CD4-positive, CD25-positive, alpha-beta regulatory T cell (primary cell): ENCODE data around the gene CAPN15. TPM values are rescaled to one million over a fixed set of nuclear protein-coding genes. Genes with fewer than 3 reads are reported as not detected.

Source experiments
- polyA plus RNA-seq, 4 donors: library from polyadenylated mRNA; unstranded; fragments of 300-500 nt; fragmentation: Illumina TruSeq; gene quantifications; one replicate each; pipeline ENCODE4 v1.2.3, GENCODE V29; 2021
- total RNA-seq: library from RNA; stranded (reverse); gene quantifications from one replicate; pipeline ENCODE4 v1.2.3, GENCODE V29; 2022

Gene CAPN15
- total and polyA plus RNA-seq, 5 donors from 2014 or later: 3.0 to 82.6 (median 5.8) TPM

Other genes starting within 250 kb of the CAPN15 start
- not detected for gene ARHGDIG, start 247.1 kb upstream of the CAPN15 start, total RNA-seq
- gene ARHGDIG, start 247.1 kb upstream of the CAPN15 start, polyA plus RNA-seq: not detected
- gene PDIA2, start 244.5 kb upstream of the CAPN15 start, total RNA-seq: not detected
- not detected for gene PDIA2, start 244.5 kb upstream of the CAPN15 start, polyA plus RNA-seq
- gene AXIN1, start 175.0 kb upstream of the CAPN15 start, total RNA-seq: 45.2 TPM
- gene AXIN1, start 175.0 kb upstream of the CAPN15 start, polyA plus RNA-seq: 1 to 10 TPM; 1.1 to 2.9 (median 1.4) TPM
- gene MRPL28, start 157.2 kb upstream of the CAPN15 start, total RNA-seq: 37.8 TPM
- 100 to 1,000 TPM in 1 of 4 donors, 10 to 100 TPM in 3; 63.0 to 109 (median 85.2) TPM for gene MRPL28, start 157.2 kb upstream of the CAPN15 start, polyA plus RNA-seq
- 71.4 TPM for gene PGAP6, start 145.7 kb upstream of the CAPN15 start, total RNA-seq
- 10 to 100 TPM in 3 of 4 donors, 1 to 10 TPM in 1; 7.8 to 45.3 (median 32.2) TPM for gene PGAP6, start 145.7 kb upstream of the CAPN15 start, polyA plus RNA-seq
- gene NME4, start 130.5 kb upstream of the CAPN15 start, total RNA-seq: 6.7 TPM
- 10 to 100 TPM; 16.2 to 29.8 (median 23.1) TPM for gene NME4, start 130.5 kb upstream of the CAPN15 start, polyA plus RNA-seq
- gene DECR2, start 125.8 kb upstream of the CAPN15 start, total RNA-seq: 4.8 TPM
- 1 to 10 TPM; 2.2 to 4.5 (median 2.7) TPM for gene DECR2, start 125.8 kb upstream of the CAPN15 start, polyA plus RNA-seq
- gene RAB11FIP3, start 102.1 kb upstream of the CAPN15 start, total RNA-seq: 34.5 TPM
- 1 to 10 TPM; 1.0 to 2.8 (median 1.5) TPM for gene RAB11FIP3, start 102.1 kb upstream of the CAPN15 start, polyA plus RNA-seq
- not detected for gene PRR35, start 32.7 kb downstream of the CAPN15 start, total RNA-seq
- not detected for gene PRR35, start 32.7 kb downstream of the CAPN15 start, polyA plus RNA-seq
- gene NHLRC4, start 39.3 kb downstream of the CAPN15 start, total RNA-seq: 1.9 TPM
- 1 to 10 TPM; 3.7 to 5.6 (median 4.8) TPM for gene NHLRC4, start 39.3 kb downstream of the CAPN15 start, polyA plus RNA-seq
- gene PIGQ, start 42.3 kb downstream of the CAPN15 start, total RNA-seq: 25.7 TPM
- 10 to 100 TPM; 11.6 to 15.3 (median 12.9) TPM for gene PIGQ, start 42.3 kb downstream of the CAPN15 start, polyA plus RNA-seq
- gene RAB40C, start 62.4 kb downstream of the CAPN15 start, total RNA-seq: 12.1 TPM
- 1 to 10 TPM; 6.8 to 9.6 (median 8.2) TPM for gene RAB40C, start 62.4 kb downstream of the CAPN15 start, polyA plus RNA-seq
- 0.22 TPM for gene WFIKKN1, start 103.3 kb downstream of the CAPN15 start, total RNA-seq
- gene WFIKKN1, start 103.3 kb downstream of the CAPN15 start, polyA plus RNA-seq: not detected
- 45.3 TPM for gene METTL26, start 108.6 kb downstream of the CAPN15 start, total RNA-seq
- gene METTL26, start 108.6 kb downstream of the CAPN15 start, polyA plus RNA-seq: 100 to 1,000 TPM in 2 of 4 donors, 10 to 100 TPM in 2; 82.7 to 133 (median 102) TPM
- gene MCRIP2, start 114.1 kb downstream of the CAPN15 start, total RNA-seq: 10.5 TPM
- gene MCRIP2, start 114.1 kb downstream of the CAPN15 start, polyA plus RNA-seq: 10 to 100 TPM; 18.0 to 23.1 (median 18.4) TPM
- gene WDR90, start 121.7 kb downstream of the CAPN15 start, total RNA-seq: 11.4 TPM
- 1 to 10 TPM in 2 of 4 donors, under 1 TPM in 2; 0.89 to 2.5 (median 1.1) TPM for gene WDR90, start 121.7 kb downstream of the CAPN15 start, polyA plus RNA-seq
- gene RHOT2, start 140.4 kb downstream of the CAPN15 start, total RNA-seq: 212 TPM
- gene RHOT2, start 140.4 kb downstream of the CAPN15 start, polyA plus RNA-seq: 10 to 100 TPM; 34.3 to 47.1 (median 38.4) TPM
- 3.2 TPM for gene RHBDL1, start 148.0 kb downstream of the CAPN15 start, total RNA-seq
- 1 to 10 TPM in 1 of 4 donors, under 1 TPM in 2, not detected in 1; 0.49 to 1.5 (median 0.88) TPM for gene RHBDL1, start 148.0 kb downstream of the CAPN15 start, polyA plus RNA-seq
- gene STUB1, start 152.7 kb downstream of the CAPN15 start, total RNA-seq: 63.2 TPM
- 100 to 1,000 TPM; 117 to 142 (median 135) TPM for gene STUB1, start 152.7 kb downstream of the CAPN15 start, polyA plus RNA-seq
- 22.7 TPM for gene JMJD8, start 156.6 kb downstream of the CAPN15 start, total RNA-seq
- gene JMJD8, start 156.6 kb downstream of the CAPN15 start, polyA plus RNA-seq: 10 to 100 TPM; 29.2 to 36.2 (median 33.4) TPM
- gene WDR24, start 162.7 kb downstream of the CAPN15 start, total RNA-seq: 8.9 TPM
- gene WDR24, start 162.7 kb downstream of the CAPN15 start, polyA plus RNA-seq: 10 to 100 TPM in 2 of 4 donors, 1 to 10 TPM in 2; 7.9 to 10.4 (median 10.0) TPM
- gene FBXL16, start 178.1 kb downstream of the CAPN15 start, total RNA-seq: 18.6 TPM
- 10 to 100 TPM in 1 of 4 donors, 1 to 10 TPM in 3; 8.5 to 10.5 (median 9.3) TPM for gene FBXL16, start 178.1 kb downstream of the CAPN15 start, polyA plus RNA-seq
- gene METRN, start 187.4 kb downstream of the CAPN15 start, total RNA-seq: 4.6 TPM
- 10 to 100 TPM; 14.3 to 24.1 (median 17.7) TPM for gene METRN, start 187.4 kb downstream of the CAPN15 start, polyA plus RNA-seq
- 13.6 TPM for gene ANTKMT, start 193.4 kb downstream of the CAPN15 start, total RNA-seq
- 10 to 100 TPM; 60.3 to 85.9 (median 64.4) TPM for gene ANTKMT, start 193.4 kb downstream of the CAPN15 start, polyA plus RNA-seq
- 2.5 TPM for gene CCDC78, start 198.7 kb downstream of the CAPN15 start, total RNA-seq
- under 1 TPM; 0.37 to 0.70 (median 0.43) TPM for gene CCDC78, start 198.7 kb downstream of the CAPN15 start, polyA plus RNA-seq
- gene HAGHL, start 199.4 kb downstream of the CAPN15 start, total RNA-seq: 15.6 TPM
- 1 to 10 TPM; 2.2 to 4.3 (median 3.2) TPM for gene HAGHL, start 199.4 kb downstream of the CAPN15 start, polyA plus RNA-seq
- gene CIAO3, start 213.3 kb downstream of the CAPN15 start, total RNA-seq: 42.6 TPM
- 10 to 100 TPM; 17.2 to 26.6 (median 19.7) TPM for gene CIAO3, start 213.3 kb downstream of the CAPN15 start, polyA plus RNA-seq
- not detected for gene MSLN, start 233.0 kb downstream of the CAPN15 start, total RNA-seq
- not detected for gene MSLN, start 233.0 kb downstream of the CAPN15 start, polyA plus RNA-seq